ENCODE measurements around the gene AIF1L.

Gene AIF1L

DNA sequence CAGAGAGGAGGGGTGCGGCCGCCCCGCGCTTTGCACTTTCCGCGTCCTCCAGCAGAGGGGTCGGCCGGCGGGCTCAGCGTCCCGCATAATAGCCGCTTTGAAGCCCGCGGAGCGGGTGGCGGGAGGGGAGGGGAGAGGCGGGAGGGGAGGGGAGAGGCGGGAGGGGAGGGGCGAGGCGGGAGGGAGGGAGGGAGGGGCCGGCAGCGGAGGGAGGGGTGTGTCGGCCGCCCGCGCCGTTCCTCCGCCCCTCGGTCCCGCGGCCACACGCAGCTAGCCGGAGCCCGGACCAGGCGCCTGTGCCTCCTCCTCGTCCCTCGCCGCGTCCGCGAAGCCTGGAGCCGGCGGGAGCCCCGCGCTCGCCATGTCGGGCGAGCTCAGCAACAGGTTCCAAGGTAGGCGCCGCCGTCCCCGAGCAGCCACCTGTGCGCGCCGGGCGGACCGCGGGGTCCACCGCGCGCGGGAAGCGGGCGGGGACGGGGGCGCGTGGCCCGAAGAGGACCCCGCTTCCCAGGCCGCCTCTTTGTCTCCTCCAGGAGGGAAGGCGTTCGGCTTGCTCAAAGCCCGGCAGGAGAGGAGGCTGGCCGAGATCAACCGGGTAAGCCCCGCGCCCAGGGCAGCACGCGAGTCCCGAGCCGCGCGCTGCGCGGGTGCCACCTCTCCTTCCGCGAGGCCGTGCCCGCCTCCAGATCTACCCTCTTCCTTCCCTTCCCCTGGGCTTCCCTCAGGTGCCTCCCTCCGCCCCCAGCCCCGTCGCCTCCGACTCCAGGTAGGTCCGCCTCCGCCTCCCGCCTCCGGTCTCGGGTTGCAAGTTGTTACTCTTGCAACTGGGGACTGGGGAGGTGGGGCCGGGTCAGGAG, at the start of gene AIF1L:
Gene AIF1L, plus strand, starts transcription at position 263 of the 857 bp plus-strand sequence. Its CDS starts 99 bp downstream, at position 362.
- DNase-seq (ENCODE audit: low read depth): no peak

DNA sequence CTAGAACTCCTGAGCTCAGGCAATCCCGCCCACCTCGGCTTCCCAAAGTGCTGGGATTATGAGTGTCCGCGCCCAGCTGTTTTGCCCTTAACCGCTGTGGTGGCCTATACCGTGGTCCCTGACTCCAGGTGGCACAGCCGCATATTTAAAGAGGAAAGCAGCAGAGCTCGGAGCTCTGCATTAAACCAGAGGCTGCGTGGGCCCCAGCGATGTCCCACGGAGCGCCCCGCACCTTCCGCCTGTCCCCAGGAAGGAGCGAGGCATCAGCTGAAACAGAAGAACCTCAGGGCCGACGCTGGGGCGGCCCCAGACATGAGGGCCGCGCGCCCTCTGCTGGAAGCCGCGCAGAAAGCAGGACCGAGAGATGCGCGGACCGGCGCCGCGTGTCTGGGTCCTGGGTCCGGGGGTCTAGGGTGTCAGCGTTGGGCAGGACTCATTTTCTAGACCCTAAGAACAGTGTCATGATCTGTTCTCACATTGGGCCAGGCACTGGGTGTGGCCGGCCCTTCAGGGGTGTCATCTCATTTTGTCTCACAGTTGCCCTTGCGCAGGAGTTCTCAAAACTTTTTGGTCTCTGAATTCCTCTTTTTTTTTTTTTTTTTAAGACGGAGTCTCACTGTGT, 49.6 kb upstream of the AIF1L start:
- peak; percentile 47 for DNase-seq (ENCODE audit: low read depth)

DNA sequence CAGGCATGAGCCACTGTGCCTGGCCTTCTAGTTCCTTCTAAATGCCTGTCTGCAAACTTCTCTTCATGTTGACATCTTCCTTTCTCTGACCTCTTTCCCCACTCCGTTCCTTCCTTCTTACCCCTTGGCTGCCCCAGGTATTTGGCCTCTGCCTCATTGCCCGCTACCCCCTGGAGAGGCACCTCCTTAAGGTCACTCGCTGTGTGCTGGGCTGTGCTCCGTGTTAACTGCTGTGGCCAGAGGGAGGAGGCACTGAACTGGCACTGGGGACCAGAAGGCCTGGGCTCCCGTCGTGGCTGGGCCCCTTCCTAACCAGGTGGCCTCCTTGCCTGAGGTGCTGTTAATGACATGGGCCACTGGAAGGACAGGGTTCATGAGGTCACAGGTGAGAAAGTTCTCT, 48.0 kb upstream of the AIF1L start:
- DNase-seq (ENCODE audit: low read depth): no peak

DNA sequence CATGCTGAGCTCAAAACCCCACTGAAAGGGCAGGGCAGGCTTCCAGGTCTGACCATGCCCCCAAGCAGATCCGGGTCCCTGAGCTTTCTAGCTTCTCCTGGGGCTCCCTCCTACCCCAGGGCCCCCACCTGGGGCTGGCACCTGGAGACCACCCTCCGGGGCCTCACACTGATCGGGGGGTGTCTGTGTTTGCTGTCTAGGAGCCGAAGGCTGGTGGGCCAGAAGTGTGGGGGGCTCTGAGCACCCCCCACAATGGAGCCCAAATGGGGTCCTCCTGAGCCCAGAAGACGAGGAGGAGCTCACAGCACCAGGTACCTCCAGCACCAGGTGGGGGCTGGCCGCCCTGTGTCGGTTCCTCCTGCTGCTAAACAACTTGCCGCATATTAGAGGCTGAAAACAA, 47.5 kb upstream of the AIF1L start:
- no peak for DNase-seq (ENCODE audit: low read depth)

DNA sequence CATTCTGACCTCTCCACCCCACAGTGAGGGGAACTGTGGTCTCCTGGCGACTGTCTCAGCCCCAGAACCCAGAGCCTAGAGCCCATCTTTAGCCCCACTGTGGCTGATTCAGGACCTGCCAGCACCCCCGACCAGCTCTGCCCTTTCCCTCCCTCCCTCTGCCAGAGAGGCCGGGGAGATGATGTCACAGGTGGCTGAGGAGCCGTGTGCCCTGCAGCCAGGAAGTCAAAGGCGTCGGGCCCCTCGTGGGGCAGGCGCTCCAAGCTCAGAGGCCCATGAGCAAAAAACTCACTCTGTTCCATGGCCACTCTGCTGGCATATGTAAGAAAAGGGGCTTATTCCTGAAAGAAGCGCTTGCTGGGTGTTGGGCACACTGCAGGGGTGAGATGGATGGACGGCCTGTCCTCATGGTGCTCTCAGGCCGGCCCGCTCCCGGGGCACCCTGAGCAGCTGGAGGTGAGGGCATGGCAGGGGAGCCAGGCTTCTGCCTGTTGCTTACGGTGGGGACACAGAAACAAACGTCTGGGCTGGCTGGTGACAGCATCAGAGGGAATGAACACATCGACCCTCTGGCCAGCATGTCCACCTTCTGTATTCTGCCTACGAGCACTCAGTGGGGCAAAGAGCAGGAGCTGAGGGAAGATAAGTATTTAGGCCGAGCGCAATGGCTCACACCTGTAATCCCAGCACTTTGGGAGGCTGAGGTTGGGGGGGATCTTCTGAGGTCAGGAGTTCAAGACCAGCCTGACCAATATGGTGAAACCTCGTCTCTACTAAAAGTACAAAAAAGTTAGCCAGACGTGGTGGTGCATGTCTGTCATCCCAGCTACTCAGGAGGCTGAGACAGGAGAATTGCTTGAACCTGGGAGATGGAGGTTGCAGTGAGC, 46.3 kb upstream of the AIF1L start:
- no peak for DNase-seq (ENCODE audit: low read depth)

DNA sequence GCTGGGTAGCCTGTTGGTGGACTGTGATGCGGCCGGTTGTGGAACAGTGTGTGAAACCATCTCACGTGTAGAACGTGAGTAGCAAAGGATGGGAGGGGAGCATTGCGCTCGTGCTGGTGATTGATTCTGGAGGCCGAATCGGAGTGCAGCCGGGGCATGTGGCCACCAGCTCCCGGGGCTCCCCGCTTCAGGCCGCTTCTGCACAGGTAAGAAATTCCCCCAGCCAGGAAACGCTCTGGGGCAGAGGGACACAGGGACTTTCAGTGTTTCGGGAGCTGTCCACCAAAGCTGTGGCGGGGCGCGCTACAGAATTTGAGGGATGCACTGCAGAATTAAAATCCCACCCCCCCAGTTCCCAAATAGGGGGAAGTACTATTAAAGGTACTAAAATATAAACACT, 45.5 kb upstream of the AIF1L start:
- no peak for DNase-seq (ENCODE audit: low read depth)

DNA sequence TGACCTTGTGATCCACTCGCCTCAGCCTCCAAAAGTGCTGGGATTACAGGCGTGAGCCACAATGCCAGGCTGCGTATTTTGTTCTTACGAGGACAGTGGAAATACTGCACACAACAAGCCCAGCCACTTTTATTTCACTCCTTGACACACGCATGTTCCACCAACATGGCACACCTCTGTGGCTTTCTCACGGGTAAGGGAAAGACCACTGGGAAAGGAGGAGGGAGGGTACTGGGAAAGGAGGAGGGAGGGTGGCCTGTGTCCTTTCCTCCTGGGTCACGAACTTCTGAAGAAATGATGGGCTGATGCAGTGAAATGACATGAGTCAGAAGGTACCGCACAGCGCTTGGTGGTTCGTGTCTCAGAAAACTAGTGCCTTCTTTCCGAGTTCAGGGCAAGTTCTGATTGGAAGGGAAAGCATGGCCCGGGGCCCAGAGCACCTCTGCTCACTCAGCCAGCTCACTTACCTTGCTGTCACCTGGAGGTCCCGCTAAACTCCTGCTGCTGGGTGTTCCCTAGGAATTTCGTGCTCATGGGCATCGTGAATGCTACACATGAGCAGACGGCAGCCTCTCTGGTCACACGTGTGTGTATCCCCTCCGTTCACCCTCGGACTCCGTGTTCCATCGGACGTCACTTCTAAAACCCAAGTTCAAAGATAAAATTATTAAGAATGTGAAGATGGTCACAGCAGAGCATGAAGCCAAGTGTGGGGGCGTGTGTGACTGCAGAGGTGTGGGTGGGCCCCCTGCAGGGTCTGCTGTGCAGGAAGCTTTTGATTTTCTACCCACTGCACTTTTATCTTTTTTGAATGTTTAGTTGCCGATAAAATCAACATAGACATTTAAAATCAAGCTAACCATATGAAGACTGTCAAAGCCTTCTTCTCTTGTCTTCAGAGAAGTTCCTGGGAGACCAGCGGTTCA, 44.5 kb upstream of the AIF1L start:
- no peak for DNase-seq (ENCODE audit: low read depth)

DNA sequence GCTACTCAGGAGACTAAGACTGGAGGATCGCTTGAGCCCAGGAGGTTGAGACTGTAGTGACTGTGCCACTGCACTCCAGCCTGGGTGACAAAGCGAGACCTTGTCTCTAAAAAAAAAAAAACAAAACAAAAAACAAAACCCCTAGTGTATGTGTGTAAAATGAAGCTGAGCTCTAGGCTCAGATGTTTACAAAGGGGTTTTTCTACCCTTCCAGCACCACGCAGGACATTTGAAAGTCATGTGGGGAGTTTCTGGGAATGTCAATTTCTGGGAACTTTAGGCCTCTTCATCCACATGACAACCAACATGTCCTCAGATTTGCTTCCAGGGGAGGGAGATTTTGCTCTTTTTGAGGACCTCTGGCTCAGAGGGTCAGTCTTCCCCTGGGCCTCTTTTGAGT, 42.4 kb upstream of the AIF1L start:
- no peak for DNase-seq (ENCODE audit: low read depth)

DNA sequence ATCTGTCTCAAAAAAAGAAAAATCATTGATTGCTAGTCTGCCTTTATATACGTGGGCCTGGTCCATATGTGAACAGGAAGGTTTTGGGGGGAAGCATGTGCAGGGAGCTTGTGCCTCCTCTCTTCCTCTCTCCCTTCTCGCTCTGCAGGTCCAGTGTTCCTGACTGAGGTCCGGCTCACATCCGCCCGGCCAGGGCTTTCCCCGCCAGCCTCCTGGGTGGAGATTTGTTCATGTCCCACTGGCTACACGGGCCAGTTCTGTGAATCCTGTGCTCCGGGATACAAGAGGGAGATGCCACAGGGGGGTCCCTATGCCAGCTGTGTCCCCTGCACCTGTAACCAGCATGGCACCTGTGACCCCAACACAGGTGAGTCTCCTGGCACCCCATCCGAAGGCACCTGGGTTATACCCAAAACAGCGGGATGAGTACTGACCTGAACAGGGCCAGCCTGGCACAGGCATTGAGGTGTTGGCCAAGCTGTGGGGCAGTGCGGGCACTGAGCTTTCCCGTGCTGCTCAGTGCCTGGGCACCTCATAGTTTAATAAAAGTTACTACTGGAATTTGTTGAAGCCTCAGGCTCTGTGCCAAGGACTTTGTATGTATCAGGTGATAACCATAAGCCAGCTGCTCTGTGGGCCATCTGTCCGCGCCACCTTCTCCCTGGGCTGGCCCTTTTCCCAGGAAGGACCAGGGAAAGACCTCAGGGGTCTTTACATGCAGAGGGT, 39.4 kb upstream of the AIF1L start:
- no peak for DNase-seq (ENCODE audit: low read depth)

DNA sequence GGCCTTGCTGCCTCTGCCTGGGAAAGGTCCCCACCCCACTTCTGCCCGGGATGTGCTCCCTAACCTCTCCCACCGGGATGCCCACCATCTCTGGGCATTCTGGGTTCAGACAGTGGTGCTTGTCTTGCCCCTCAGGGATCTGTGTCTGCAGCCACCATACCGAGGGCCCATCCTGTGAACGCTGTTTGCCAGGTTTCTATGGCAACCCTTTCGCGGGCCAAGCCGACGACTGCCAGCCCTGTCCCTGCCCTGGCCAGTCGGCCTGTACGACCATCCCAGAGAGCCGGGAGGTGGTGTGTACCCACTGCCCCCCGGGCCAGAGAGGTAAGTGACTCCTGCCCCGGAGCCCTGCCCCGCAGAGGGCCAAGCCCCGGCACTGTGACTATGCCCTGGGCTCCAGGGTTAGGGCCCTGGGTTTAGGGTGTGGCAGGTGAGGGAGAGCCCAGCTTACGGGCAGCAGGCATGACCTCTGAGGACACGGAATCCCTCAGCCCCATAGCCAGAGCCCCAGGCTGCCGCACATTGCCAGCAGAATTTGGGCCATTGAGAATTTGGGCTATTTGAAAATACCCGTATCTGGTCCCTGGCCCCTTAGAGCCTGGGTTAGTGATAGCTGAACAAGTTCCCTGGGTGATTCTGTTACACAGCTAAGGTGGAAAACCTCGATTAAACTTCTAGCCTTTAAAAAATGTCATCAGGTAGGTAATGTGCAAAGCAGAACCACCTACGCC, 35.3 kb upstream of the AIF1L start:
- DNase-seq (ENCODE audit: low read depth): no peak

DNA sequence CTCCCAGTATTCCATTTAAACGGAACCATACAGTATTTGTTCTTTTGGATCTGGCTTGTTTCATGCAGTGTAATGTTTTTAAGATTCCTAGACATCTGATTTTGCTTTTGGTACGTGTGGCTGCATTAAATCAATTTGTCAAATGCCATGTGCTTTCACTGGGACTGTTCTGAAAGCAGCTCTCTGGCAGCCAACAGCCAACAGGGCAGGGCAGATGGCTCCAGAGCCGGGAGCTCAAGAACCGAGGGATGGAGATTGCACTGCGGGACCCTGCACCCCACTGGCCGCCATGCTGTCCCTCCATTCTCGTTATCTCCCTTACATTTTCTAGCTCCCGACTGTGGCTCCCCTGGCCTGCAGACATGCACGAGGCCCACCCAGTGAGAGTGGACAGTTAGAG, 33.4 kb upstream of the AIF1L start:
- DNase-seq (ENCODE audit: low read depth): no peak

DNA sequence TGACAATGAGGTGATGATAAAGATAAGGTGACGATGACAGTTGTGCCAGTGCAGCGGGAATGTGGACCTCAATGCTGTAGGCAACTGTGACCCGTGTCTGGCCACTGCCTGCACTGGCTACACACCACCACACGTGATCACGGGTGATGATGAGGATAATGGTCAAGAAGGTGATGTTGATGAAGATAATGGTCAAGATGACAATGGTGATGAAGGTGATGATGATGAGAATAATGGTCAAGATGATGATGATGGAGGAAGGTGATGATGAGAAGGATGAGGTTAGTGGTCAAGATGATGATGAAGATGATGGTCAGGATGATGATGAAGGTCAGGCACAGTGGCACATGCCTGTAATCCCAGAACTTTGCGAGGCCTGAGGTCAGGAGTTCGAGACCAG, 30.7 kb upstream of the AIF1L start:
- DNase-seq (ENCODE audit: low read depth): no peak

DNA sequence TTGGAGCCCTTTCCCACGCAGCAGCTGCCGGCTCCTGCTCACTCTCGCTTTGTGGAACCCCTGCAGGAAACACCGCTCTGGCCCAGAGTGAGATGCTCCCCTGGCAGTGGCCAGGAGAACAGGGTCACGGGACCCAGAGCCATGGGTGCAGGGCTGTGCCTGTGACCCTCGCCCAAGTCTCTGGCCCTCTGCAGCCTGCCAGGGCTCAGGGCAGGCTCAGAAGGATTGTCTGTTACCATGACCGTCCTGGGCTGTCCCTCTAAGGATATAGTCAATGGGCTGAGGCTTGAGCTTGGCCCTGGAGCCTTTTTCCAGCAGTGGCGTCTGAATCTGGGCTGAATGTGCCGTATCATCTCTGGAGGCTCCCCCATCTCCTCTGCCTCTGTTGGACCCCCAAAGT, 28.7 kb upstream of the AIF1L start:
- no peak for DNase-seq (ENCODE audit: low read depth)

DNA sequence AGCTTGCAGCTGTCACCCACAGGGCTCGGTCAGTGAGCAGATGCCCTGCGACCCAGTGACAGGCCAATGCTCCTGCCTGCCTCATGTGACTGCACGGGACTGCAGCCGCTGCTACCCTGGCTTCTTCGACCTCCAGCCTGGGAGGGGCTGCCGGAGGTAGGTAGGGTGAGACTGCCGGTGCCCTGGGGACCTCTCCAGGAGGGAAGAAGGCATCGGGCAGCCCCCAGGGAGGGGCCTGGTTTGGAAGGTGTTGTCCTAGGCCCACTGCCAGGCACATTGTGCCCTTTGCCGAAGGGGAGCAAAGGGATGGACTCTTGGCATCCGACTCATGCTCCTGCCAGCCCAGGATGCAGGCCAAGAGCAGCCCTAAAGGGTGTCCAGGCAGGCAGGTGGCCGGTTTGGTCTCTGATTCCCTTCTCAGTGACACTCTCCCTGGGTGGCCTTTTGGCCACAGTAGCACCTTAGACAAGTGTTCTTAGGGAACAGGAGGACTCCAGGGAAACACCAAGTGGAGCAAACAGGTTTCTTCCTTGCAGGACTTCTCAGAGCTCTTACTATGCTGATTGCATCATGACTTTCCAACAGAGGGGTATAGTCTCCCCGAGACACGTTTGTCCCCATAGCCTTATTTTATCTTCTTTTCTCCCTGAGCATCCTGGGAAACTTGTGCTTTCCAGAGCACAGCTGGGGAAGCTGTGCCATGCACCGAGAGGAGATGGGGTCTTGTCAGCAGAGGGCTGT, 28.1 kb upstream of the AIF1L start:
- no peak for DNase-seq (ENCODE audit: low read depth)

DNA sequence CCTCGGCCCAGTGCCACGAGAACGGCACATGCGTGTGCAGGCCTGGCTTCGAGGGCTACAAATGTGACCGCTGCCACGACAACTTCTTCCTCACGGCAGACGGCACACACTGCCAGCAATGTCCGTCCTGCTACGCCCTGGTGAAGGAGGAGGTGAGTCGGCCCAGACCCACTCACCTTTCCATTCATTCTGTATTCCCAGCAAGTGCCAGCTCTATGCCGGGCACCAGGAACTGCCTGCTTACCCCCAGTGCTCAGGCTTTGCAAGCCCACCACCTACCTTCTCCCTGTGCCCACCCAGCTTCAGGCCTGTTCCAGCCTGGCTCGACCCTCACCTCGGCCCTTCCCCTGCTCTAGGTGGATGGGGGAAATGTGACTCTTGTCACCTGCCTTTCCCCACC, 26.6 kb upstream of the AIF1L start:
- no peak for DNase-seq (ENCODE audit: low read depth)

DNA sequence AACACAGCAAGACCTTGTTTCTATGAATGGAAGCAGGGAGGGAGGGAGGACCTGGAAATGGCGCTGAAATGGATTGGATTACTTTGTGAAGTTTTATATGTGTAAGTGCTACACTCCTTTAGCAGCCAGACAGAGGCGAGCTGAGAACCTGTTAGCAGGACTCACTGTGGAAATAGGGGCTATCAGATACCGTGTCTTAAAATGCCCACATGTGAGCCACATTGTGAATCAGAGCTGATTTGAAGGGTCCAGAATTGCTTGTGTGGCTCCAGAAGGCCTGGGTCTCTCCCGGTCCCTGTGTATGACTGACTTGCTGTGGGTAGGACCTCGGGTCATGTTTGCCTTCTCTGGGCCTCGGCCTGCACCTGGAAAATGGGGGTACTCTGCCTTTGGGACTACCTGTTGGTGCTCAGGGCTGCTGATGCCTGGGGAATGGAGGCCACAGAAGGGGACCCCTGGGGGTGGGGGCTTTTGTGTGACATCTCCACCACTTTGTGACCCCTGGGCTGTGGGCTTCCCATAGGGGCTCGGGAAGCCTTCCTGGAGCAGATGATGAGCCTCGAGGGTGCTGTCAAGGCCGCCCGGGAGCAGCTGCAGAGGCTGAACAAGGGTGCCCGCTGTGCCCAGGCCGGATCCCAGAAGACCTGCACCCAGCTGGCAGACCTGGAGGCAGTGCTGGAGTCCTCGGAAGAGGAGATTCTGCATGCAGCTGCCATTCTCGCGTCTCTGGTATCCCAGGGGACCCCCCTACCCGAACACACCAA, 24.0 kb upstream of the AIF1L start:
- DNase-seq (ENCODE audit: low read depth): no peak

DNA sequence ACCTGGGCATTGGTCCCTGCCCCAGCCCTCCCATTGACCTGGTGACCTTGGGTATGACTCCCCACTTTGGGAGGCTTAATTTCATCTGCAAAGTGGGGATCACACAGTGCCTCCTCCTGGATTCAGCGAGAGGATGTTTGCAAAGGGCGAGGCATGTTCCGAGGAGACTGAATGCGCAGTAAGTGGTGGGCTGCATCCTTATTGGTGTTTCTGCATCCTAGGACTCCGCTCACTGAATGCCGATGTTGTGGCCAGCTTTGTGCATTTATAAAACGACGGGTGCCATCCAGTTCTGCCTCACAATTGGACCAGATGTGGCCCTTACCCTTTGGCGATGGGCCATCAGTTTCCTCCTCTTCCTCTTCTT, 23.5 kb upstream of the AIF1L start:
- no peak for DNase-seq (ENCODE audit: low read depth)

DNA sequence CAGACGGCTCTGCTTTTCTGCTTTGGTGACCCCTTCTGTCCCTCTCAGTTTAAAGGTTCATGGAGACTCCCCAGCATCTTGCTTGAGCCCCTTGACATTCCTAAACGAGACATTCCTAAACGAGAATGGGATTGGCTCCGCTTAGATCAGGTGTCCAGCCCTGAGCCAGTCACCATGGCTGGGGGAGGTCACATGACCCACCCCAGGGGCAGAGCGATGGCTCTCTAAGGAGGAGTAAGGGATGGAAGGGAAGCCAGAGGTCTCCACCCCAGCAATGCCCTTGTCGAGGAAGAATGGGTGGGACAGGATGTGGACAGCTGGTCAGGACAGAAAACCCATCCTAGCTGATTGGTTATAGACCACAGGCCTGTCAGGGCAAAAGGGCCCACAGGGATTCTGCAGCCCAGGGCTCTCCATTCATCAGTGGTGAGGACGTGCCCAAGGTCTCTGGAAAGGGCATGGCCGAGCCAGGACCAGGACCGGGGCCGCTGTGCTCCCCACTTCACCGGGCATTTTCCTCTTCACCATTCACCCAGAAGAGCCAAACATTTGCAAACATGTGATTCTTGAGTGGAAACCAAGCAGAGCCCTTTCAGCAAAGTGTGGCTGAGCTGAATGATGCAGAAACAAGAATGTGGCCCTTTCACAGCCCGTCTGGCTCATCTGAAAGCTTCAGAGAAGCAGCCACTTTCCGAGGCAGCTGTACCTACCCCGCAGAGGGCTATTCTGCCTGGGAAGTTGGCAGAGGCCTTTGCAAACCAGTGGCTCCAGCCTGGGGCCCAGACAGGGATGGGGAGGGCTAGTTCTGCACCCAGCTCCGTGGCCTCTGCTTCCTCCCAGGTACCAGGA, 19.8 kb upstream of the AIF1L start:
- DNase-seq (ENCODE audit: low read depth): no peak
